ENCODE results near the gene COPG1.
"Not testable (repeated sequence)": the region's sequence is repeated elsewhere in the genome, so short reads cannot be mapped to it uniquely, and the experiment has no call there.

Gene COPG1

GRCh38 chr3:129245141-129245540 lies 4.3 kb upstream of the COPG1 start:
- DNase-seq (ENCODE audit: low spot score): no peak

- DNase-seq (ENCODE audit: low spot score): peak; percentile 97
These were observed 3.6 kb upstream of the COPG1 start for GRCh38 chr3:129245641-129246306.

- DNase-seq (ENCODE audit: low spot score): no peak
These were observed 2.8 kb upstream of the COPG1 start for GRCh38 chr3:129246636-129247035.

- no peak for DNase-seq (ENCODE audit: low spot score)
These were observed 973 bp upstream of the COPG1 start for GRCh38 chr3:129248286-129248979.

GRCh38 chr3:129252748-129253147 lies 3.3 kb downstream of the COPG1 start:
- no peak for DNase-seq (ENCODE audit: low spot score)

GRCh38 chr3:129254536-129255230 lies 5.3 kb downstream of the COPG1 start:
- DNase-seq (ENCODE audit: low spot score): no peak

GRCh38 chr3:129256270-129256669 lies 6.9 kb downstream of the COPG1 start:
- no peak for DNase-seq (ENCODE audit: low spot score)

- DNase-seq (ENCODE audit: low spot score): no peak
These were observed 8.2 kb downstream of the COPG1 start for GRCh38 chr3:129257609-129258008.

GRCh38 chr3:129259612-129260477 lies 10.4 kb downstream of the COPG1 start:
- no peak for DNase-seq (ENCODE audit: low spot score)

- DNase-seq (ENCODE audit: low spot score): no peak
These were observed 11.2 kb downstream of the COPG1 start for GRCh38 chr3:129260606-129261005.

GRCh38 chr3:129261894-129262293 lies 12.5 kb downstream of the COPG1 start:
- DNase-seq (ENCODE audit: low spot score): no peak

- DNase-seq (ENCODE audit: low spot score): no peak
These were observed 13.9 kb downstream of the COPG1 start for GRCh38 chr3:129263161-129263910.

- DNase-seq (ENCODE audit: low spot score): not testable (repeated sequence)
These were observed 15.6 kb downstream of the COPG1 start for GRCh38 chr3:129264994-129265393.

- DNase-seq (ENCODE audit: low spot score): no peak
These were observed 17.2 kb downstream of the COPG1 start for GRCh38 chr3:129266651-129267050.

GRCh38 chr3:129268396-129268795 lies 19.0 kb downstream of the COPG1 start:
- no peak for DNase-seq (ENCODE audit: low spot score)

- no peak for DNase-seq (ENCODE audit: low spot score)
These were observed 22.3 kb downstream of the COPG1 start for GRCh38 chr3:129271674-129272073.

GRCh38 chr3:129276385-129276784 lies 27.0 kb downstream of the COPG1 start:
- no peak for DNase-seq (ENCODE audit: low spot score)

GRCh38 chr3:129277829-129278271 lies 28.4 kb downstream of the COPG1 start:
- DNase-seq (ENCODE audit: low spot score): no peak

- peak; percentile 87 for DNase-seq (ENCODE audit: low spot score)
These were observed 29.1 kb downstream of the COPG1 start, which contains the start of gene HMCES for GRCh38 chr3:129278439-129278965. TSS of gene HMCES (plus strand) at chr3:129278870. CDS start at chr3:129279733, 863 bp downstream.

GRCh38 chr3:129278966-129279906 lies 29.8 kb downstream of the COPG1 start:
- peak; percentile 69 for DNase-seq (ENCODE audit: low spot score)
